K562 (cell line): ENCODE measurements around the gene SVEP1. TPM values are rescaled to one million over a fixed set of nuclear protein-coding genes. Genes with fewer than 3 reads are reported as not detected.
A peak's percentile ranks its signal among the peaks of the same experiment; 100 is the strongest.

Experiments
- ATAC-seq: fragments of 200-7000 bp; cut with Tn5 transposase; 3 replicates; pipeline ENCODE4 v1.9.1; 2020; ENCODE audit warnings: moderate library complexity
- BruUV-seq: library from RNA; stranded (reverse); fragments of 400-500 nt; replicated peaks from 2 replicates; lab custom pipeline; 2021; lab: Mats Ljungman, UMichigan
- CTCF ChIA-PET: fragments of 300-600 bp; formaldehyde crosslinking; extraction: SDS; loops from one replicate; lab custom pipeline; 2021; ENCODE audit warnings: low intra/inter-chr PET ratio; lab: Yijun Ruan, JAX
- POLR2A ChIA-PET: fragments of 300-600, 350-650 bp; sonication (Branson Sonifier 250); formaldehyde crosslinking; extraction: SDS; loops from one replicate; lab custom pipeline; 2021; ENCODE audit warnings: antibody characterized with exemption, inconsistent platforms; lab: Yijun Ruan, JAX
- DNase-seq, 4 experiments: peaks; one replicate each; pipeline versions ENCODE4 v3.0.0 to v3.0.0-alpha.2; 2011 to 2018; ENCODE audit warnings: low spot score in 3 of 4, mixed read lengths in 3 of 4; ENCODE audit errors: extremely low read depth in 1 of 4
- FAIRE-seq: peaks from 2 replicates; lab custom pipeline; 2011; peaks lifted over from hg19 to GRCh38; lab: Jason Lieb, UNC
- H2AFZ ChIP-seq: 2 replicates; pipeline ENCODE4 v1.6.0; 2011; ENCODE audit warnings: low read depth, low read length, control low read depth, inconsistent platforms
- H3K27ac ChIP-seq: fragments of 200-600 bp; 3 replicates; pipeline ENCODE4 v1.8.0; 2011; ENCODE audit warnings: low read depth, mild to moderate bottlenecking, control low read depth, inconsistent platforms, low read length, moderate library complexity, mixed read lengths; ENCODE audit errors: extremely low read depth
- H3K27me3 ChIP-seq, 2 experiments: fragments of 300-600 bp in 1 of 2; 2 replicates in 1 of 2; 3 replicates in 1 of 2; pipeline versions ENCODE4 v1.6.0 to v1.8.0; 2011; ENCODE audit warnings: inconsistent platforms in 2 of 2, low read length in 2 of 2, mild to moderate bottlenecking in 1 of 2, mixed read lengths in 1 of 2, moderate library complexity in 1 of 2; ENCODE audit not compliant: control insufficient read depth in 2 of 2, insufficient read depth in 2 of 2
- H3K36me3 ChIP-seq: fragments of 300-600 bp; 3 replicates; pipeline ENCODE4 v1.8.0; 2011; ENCODE audit warnings: mild to moderate bottlenecking, low read length, inconsistent platforms; ENCODE audit not compliant: control insufficient read depth, insufficient read depth
- H3K4me1 ChIP-seq, 2 experiments: fragments of 200-600 bp in 1 of 2; replicated peaks in 1 of 2; 2 replicates in 1 of 2; 3 replicates in 1 of 2; pipeline versions ENCODE4 v1.5.1 to v1.8.0; 2011; ENCODE audit warnings: inconsistent platforms in 2 of 2, low read length in 2 of 2, mild to moderate bottlenecking in 1 of 2, mixed read lengths in 1 of 2, moderate library complexity in 1 of 2; ENCODE audit not compliant: control insufficient read depth in 2 of 2, insufficient read depth in 2 of 2
- H3K4me2 ChIP-seq: 2 replicates; pipeline ENCODE4 v1.6.1; 2011; ENCODE audit warnings: low read length, control low read depth, inconsistent platforms, mixed read lengths; ENCODE audit not compliant: insufficient read depth
- H3K4me3 ChIP-seq: fragments of 200-600 bp; sonication (generic), shearing (Covaris generic); 2 replicates; pipeline ENCODE4 v1.5.1; 2016; ENCODE audit warnings: control low read depth, inconsistent platforms
- H3K79me2 ChIP-seq: fragments of 200-600 bp; 3 replicates; pipeline ENCODE4 v1.8.0; 2011; ENCODE audit warnings: low read length, inconsistent platforms; ENCODE audit not compliant: control insufficient read depth, insufficient read depth
- H3K9ac ChIP-seq, 2 experiments: 2 replicates each; pipeline versions ENCODE4 v1.6.0 to v1.6.1; 2011; ENCODE audit warnings: low read depth in 2 of 2, low read length in 2 of 2, control low read depth in 1 of 2, inconsistent platforms in 1 of 2, mild to moderate bottlenecking in 1 of 2, mixed read lengths in 1 of 2; ENCODE audit not compliant: insufficient read depth in 1 of 2
- H3K9me1 ChIP-seq: one replicate; pipeline ENCODE4 v1.6.0; 2011; ENCODE audit warnings: inconsistent platforms, mild to moderate bottlenecking, low read length, moderate library complexity; ENCODE audit not compliant: control insufficient read depth, insufficient read depth
- H3K9me3 ChIP-seq: replicated peaks from 2 replicates; pipeline ENCODE4 v1.5.1; 2011; ENCODE audit warnings: low read depth, low read length, inconsistent platforms; ENCODE audit not compliant: control insufficient read depth, insufficient read depth
- H4K20me1 ChIP-seq: replicated peaks from 2 replicates; pipeline ENCODE4 v1.6.1; 2011; ENCODE audit warnings: low read length, inconsistent platforms, mixed read lengths; ENCODE audit not compliant: control insufficient read depth, insufficient read depth
- EP300 ChIP-seq: IDR thresholded peaks from 2 replicates; pipeline ENCODE4 v1.6.1; 2012; ENCODE audit warnings: low read length, improper control_type of control experiment
- GABPB2 ChIP-seq: fragments of 250-450 bp; sonication (Bioruptor Pico); conservative IDR thresholded peaks from 2 replicates; pipeline ENCODE4 v1.5.1; 2021; ENCODE audit warnings: mild to moderate bottlenecking
- MTA1 ChIP-seq: fragments of 450-650 bp; IDR thresholded peaks from 2 replicates; pipeline ENCODE4 v1.6.1; 2017; ENCODE audit warnings: borderline replicate concordance
- NFE2L1 ChIP-seq: fragments of 450-650 bp; IDR thresholded peaks from 2 replicates; pipeline ENCODE4 v1.6.1; 2016; ENCODE audit warnings: missing genetic modification characterization, low read depth, mild to moderate bottlenecking, missing compliant biosample characterization, moderate library complexity, borderline replicate concordance
- POU5F1 ChIP-seq: fragments of 150-350 bp; IDR thresholded peaks from 2 replicates; pipeline ENCODE4 v1.6.1; 2014; ENCODE audit warnings: borderline replicate concordance, low read length, low read depth, mild to moderate bottlenecking; ENCODE audit not compliant: partially characterized antibody
- PTRF ChIP-seq: fragments of 450-650 bp; IDR thresholded peaks from 2 replicates; pipeline ENCODE4 v1.6.1; 2016; ENCODE audit warnings: mild to moderate bottlenecking, missing genetic modification characterization, missing compliant biosample characterization
- SPI1 ChIP-seq: IDR thresholded peaks from 2 replicates; pipeline ENCODE4 v1.6.1; 2011; ENCODE audit warnings: low read depth, low read length, control low read depth, borderline replicate concordance
- ZNF445 ChIP-seq: fragments of 250-450 bp; sonication (Bioruptor Pico); IDR thresholded peaks from 2 replicates; pipeline ENCODE4 v1.4.0; 2020; ENCODE audit warnings: low read depth, mild to moderate bottlenecking, moderate library complexity
- ZNF717 ChIP-seq: fragments of 250-450 bp; sonication (Bioruptor Pico); IDR thresholded peaks from 2 replicates; pipeline ENCODE4 v1.5.0; 2021
- WGBS: fragments of 100-300 bp; shearing (Covaris generic); methylation state at CpG from one replicate; pipeline ENCODE4 v1.1.6; 2016; ENCODE audit warnings: low coverage, mixed read lengths; ENCODE audit not compliant: insufficient coverage; ENCODE audit errors: missing lambda C conversion rate; 5-methylcytosine and 5-hydroxymethylcytosine counted together
- in situ Hi-C: fragments of 300-500 bp; cut with MboI; formaldehyde crosslinking; loops from 4 replicates; pipeline ENCODE4 v1.15.0; 2018; ENCODE audit warnings: inconsistent platforms, mixed read lengths
- intact Hi-C: fragments of 100-400 bp; cut with micrococcal nuclease; formaldehyde crosslinking; loops from 2 replicates; pipeline ENCODE4 v1.14.2; 2022
- polyA plus RNA-seq, 8 experiments: library from polyadenylated mRNA; depleted of rRNA in 4 of 8; stranded (reverse) in 5 of 8; unstranded in 3 of 8; fragments of >200 nt; fragmentation: Nextera tagmentation in 2 of 8; fragmentation: Illumina TruSeq in 1 of 8; extraction: Ambion mirVana in 2 of 8; extraction: Trizol in 1 of 8; gene quantifications; 2 replicates each; pipeline versions ENCODE4 v1.2.1 to v1.2.3, GENCODE V29; 2011 to 2014; ENCODE audit warnings: inconsistent platforms in 1 of 8, missing spikeins in 1 of 8
- total RNA-seq, 7 experiments: library from RNA; depleted of rRNA in 6 of 7; stranded (reverse); fragments of >200 nt in 6 of 7; fragmentation: Illumina TruSeq in 2 of 7; extraction: Trizol in 2 of 7; gene quantifications; 2 replicates each; pipeline versions ENCODE4 v1.2.1 to v1.2.3, GENCODE V29; 2011 to 2021; ENCODE audit warnings: low replicate concordance in 1 of 7
- TF ChIP-seq, protein P1 (sequence below): fragments of 250-450 bp; sonication (Bioruptor Pico); IDR thresholded peaks from 2 replicates; pipeline ENCODE4 v1.5.1; 2021; ENCODE audit warnings: mild to moderate bottlenecking
- TF ChIP-seq, protein P2 (sequence below): fragments of 450-650 bp; IDR thresholded peaks from 2 replicates; pipeline ENCODE4 v1.6.1; 2016; ENCODE audit warnings: low read depth, mild to moderate bottlenecking, moderate library complexity

The SVEP1 gene
- total and polyA plus RNA-seq, 9 of the 15 experiments (the other 6 are each of a cell fraction or from before 2014, with no cell fraction given), result 0.20 to 0.84 (median 0.43) TPM

DNA sequence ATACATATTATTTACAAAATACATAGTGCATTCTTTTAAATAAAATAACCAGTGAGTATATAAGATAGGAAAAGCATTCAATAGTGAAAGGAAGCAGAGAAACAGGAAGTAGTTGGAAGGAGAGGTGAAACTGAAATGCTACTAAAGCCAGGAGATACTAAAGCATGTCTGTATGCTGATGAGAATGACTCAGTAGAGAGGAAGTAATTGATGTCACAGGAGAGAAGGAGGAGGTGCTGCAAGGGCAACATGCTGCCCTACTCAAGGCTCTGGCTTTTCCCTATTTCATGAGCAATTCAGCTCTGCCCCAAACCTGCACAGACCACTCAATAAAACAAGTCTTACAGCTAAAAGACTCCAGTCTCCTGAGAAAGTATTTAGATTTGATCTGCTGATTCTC lies 133.4 kb downstream of the SVEP1 start:
- POLR2A ChIA-PET, result no interaction called here
- Histone ChIP-seq H3K27ac (no peak overlapping the region), H3K36me3 (no peaks in the 10 kb centered on the region), H3K4me3 (no peak overlapping the region), H3K9me3 (no peaks in the 10 kb centered on the region), H3K9ac (no peak overlapping the region), H3K9me1 (no peaks in the 10 kb centered on the region), H3K79me2 (no peaks in the 10 kb centered on the region), H3K4me1 (no peaks in the 10 kb centered on the region; a peak in 1 of 5 replicates), H4K20me1 (no peaks in the 10 kb centered on the region), H3K4me2 (no peak overlapping the region), H2AFZ (no peak overlapping the region), H3K27me3 (no peaks in the 10 kb centered on the region)
- in situ Hi-C loops, result no loop called here
- no TSS peak for BruUV-seq
- ATAC-seq, result no peak
- FAIRE-seq, result no peak
- no peak for DNase-seq
- no peak for TF ChIP-seq ZNF717 (CRISPR knock-in tag)
- TF ChIP-seq SPI1, result peak; percentile 36; the same call in 1 of the 2 replicates
- CTCF ChIA-PET, result no interaction called here
- intact Hi-C loops, result no loop called here

DNA sequence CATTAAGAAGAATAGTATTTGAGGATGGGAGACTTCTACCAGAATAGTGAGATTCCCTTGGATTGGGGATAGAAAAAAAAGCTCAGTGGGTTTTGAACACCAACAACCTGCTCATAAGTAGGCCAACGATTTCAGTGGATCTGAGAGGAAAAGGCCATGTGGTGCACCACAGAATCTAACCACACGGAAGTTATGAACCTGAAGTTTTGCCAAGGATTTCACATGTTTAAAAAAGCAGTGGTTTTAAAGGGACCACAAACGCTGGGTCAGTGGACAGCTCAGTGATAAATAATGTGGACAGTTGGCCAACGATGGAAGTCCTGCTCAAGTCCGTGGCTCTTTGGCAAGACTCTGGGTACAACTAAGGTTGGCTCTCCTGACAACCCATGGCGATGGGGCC lies 134.6 kb downstream of the SVEP1 start:
- FAIRE-seq, result no peak
- WGBS, result 4% methylated on average over 6 of the region's 6 CpGs

More for the DNA sequence above, 134.6 kb downstream of the SVEP1 start:
- no peak overlapping the region; the same call in 1 of the 2 replicates for H2AFZ ChIP-seq
- intact Hi-C loops, result no loop called here
- ATAC-seq, result no peak
- POLR2A ChIA-PET, result interaction anchor here (0.7 kb wide), 1 partner anchor 121 kb away, joined by 3 read pairs; no protein-coding TSS in a partner anchor
- TF ChIP-seq GABPB2 (CRISPR knock-in tag), result no peak
- no peak for TF ChIP-seq MTA1
- no peak for TF ChIP-seq POU5F1
- TF ChIP-seq, protein P1, sequence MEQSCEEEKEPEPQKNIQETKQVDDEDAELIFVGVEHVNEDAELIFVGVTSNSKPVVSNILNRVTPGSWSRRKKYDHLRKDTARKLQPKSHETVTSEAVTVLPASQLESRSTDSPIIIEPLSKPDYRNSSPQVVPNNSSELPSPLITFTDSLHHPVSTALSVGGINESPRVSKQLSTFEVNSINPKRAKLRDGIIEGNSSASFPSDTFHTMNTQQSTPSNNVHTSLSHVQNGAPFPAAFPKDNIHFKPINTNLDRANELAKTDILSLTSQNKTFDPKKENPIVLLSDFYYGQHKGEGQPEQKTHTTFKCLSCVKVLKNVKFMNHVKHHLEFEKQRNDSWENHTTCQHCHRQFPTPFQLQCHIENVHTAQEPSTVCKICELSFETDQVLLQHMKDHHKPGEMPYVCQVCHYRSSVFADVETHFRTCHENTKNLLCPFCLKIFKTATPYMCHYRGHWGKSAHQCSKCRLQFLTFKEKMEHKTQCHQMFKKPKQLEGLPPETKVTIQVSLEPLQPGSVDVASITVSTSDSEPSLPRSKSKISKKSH (CRISPR knock-in tag), result no peak
- TF ChIP-seq ZNF445, result no peak
- TF ChIP-seq, protein P2, sequence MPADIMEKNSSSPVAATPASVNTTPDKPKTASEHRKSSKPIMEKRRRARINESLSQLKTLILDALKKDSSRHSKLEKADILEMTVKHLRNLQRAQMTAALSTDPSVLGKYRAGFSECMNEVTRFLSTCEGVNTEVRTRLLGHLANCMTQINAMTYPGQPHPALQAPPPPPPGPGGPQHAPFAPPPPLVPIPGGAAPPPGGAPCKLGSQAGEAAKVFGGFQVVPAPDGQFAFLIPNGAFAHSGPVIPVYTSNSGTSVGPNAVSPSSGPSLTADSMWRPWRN, result no peak
- no peak for TF ChIP-seq EP300
- no peak for TF ChIP-seq PTRF
- no peak for TF ChIP-seq NFE2L1 (tag)
- TF ChIP-seq, all 486 proteins: peak for 0
- Histone ChIP-seq H3K9me3 (no peaks in the 10 kb centered on the region), H3K36me3 (no peaks in the 10 kb centered on the region), H3K27ac (no peak overlapping the region), H3K27me3 (peaks cover 0 to 2% of the 10 kb centered on the region in 2 experiments; a peak in 1 of 5 replicates), H3K79me2 (no peaks in the 10 kb centered on the region), H3K9me1 (no peaks in the 10 kb centered on the region), H3K4me3 (no peak overlapping the region), H4K20me1 (no peaks in the 10 kb centered on the region), H3K4me2 (no peak overlapping the region), H3K9ac (no peak overlapping the region), H3K4me1 (no peaks in the 10 kb centered on the region; a peak in 1 of 5 replicates)
- in situ Hi-C loops, result no loop called here
- DNase-seq, result no peak
- no TSS peak for BruUV-seq
- CTCF ChIA-PET, result no interaction called here
